ENCODE measurements around the gene KIF3B.

KIF3B gene

GRCh38 chr20:32277361-32278198, at the start of gene KIF3B:
Gene KIF3B (plus strand): TSS chr20:32277651. CDS start chr20:32309778, 32,127 bp downstream.
- in situ Hi-C loops (cut with HindIII; ENCODE audit: low sequenced_read_pairs): loop anchor here (5.0 kb wide), 2 partner anchors 40 to 95 kb away; no protein-coding TSS in a partner anchor

- in situ Hi-C loops (cut with HindIII; ENCODE audit: low sequenced_read_pairs): no loop called here
Measured at GRCh38 chr20:32227744-32228688, 49.4 kb upstream of the KIF3B start.

DNA sequence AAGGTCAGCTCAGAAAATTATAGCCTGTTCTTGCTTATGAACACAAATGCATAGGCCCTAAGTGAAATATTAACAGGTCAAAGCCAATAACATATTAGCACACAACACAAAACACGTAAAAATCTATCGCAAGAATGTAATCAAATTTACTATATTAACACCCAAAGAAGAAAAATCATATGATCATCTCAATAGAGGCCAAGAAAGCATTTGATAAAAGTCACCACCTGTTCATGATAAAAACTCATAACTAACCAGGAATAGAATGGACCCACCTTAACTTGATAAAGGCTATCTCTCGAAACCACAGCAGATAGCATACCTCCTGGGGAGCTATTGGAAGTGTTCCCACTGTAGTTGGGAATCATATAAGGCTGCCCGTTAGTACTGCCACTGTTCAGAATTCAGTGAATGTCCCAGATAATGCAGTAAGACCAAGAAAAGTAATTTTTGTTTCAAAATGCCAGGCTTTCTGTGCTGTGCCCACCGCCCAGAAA, 48.2 kb upstream of the KIF3B start:
- in situ Hi-C loops (cut with HindIII; ENCODE audit: low sequenced_read_pairs): no loop called here

DNA sequence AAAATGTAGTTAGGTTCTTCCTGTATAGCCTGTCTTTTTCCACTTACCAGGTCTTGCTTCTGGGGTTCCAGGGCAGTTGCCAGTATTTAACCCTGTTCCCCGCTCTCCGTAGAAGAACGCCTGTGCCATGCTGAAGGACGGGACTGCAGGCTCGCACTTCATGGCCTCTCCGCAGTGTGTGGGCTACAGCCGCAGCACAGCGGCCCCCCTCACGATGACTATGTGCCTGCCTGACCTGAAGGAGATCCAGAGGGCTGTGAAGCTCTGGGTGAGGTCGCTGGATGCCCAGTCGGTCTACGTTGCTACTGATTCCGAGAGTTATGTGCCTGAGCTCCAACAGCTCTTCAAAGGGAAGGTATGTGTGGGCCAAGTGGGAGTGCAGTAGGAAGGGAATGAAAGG, 46.7 kb upstream of the KIF3B start:
- in situ Hi-C loops (cut with HindIII; ENCODE audit: low sequenced_read_pairs): no loop called here

- in situ Hi-C loops (cut with HindIII; ENCODE audit: low sequenced_read_pairs): no loop called here
Measured at GRCh38 chr20:32231245-32231644, 46.2 kb upstream of the KIF3B start.

DNA sequence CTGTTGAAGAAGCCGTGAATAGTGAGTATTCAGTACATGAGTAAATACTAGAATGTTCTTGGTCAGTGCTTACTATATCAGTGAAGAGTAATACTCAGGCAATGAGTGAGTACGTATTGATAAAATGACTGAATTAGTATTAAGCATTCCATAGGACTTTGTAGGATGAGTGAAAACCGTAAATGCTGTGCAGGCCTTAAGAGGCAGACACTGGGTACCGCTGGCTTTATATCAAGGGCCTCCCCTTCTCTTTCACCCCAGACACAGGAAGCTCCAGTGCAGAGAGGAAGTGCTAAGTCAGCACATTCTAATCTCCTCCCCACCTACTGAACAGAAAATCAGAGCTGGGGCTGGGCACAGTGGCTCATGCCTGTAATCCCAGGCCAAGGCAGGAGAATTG, 45.6 kb upstream of the KIF3B start:
- in situ Hi-C loops (cut with HindIII; ENCODE audit: low sequenced_read_pairs): no loop called here

GRCh38 chr20:32232326-32232886, 45.0 kb upstream of the KIF3B start:
- in situ Hi-C loops (cut with HindIII; ENCODE audit: low sequenced_read_pairs): no loop called here

GRCh38 chr20:32233286-32233685, 44.2 kb upstream of the KIF3B start:
- in situ Hi-C loops (cut with HindIII; ENCODE audit: low sequenced_read_pairs): no loop called here

DNA sequence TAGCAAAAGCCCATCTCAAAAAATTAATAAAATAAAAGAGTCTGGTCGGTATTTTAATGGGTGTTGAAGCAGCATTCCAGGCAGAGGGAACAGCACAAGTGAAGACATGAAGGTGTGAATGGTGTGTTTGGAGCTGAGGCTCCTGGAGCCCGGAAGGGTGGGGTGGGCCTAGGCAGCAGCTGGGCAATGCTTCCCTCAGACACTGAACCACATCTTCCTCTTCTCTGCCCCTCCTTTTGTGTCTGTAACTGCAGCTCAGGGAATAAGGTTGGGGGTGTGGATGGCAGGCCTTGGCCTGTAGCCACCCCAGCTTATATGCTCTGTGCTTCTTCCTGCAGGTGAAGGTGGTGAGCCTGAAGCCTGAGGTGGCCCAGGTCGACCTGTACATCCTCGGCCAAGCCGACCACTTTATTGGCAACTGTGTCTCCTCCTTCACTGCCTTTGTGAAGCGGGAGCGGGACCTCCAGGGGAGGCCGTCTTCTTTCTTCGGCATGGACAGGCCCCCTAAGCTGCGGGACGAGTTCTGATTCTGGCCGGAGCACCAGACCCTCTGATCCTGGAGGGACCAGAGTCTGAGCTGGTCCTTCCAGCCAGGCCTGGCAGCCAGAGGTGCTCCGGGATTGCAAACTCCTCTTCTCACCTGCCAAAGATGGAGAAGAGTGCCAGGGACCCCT, 43.2 kb upstream of the KIF3B start:
- in situ Hi-C loops (cut with HindIII; ENCODE audit: low sequenced_read_pairs): no loop called here

DNA sequence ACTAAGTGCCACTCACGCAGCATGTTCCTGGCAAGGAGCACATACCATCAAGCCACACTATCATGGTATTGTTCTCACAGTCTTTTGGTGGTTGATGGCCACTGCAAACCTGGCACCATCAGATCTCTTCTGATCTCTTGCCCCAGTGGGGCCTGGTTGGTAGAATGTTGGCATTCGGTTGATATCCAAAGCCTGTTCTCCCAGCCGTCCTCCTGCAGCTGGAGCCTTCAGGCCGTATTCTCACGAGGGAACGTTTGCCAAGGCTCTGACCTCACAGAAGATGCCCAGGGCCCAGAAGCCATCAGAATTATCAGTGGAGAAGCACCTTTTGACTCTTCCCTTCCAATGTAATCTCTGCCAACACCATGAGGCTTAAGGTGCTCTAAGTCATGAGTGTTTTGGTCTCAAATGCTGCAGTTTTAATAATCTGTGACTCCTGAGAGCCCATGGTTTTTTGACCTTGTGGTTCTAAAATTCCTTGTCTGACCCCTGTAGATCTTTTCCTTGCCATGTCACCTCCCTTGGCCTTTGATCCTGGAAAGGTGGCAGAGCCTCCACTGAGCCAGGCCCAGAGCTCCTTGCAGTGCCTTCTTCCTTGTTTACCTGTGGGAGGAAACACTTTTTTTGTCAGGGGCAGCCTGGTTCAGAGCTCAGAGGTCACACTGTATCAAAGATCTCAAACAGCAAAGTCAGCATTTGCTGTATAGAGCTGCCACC, 42.0 kb upstream of the KIF3B start:
- in situ Hi-C loops (cut with HindIII; ENCODE audit: low sequenced_read_pairs): no loop called here

- in situ Hi-C loops (cut with HindIII; ENCODE audit: low sequenced_read_pairs): no loop called here
Measured at GRCh38 chr20:32236048-32236533, 41.4 kb upstream of the KIF3B start.

- in situ Hi-C loops (cut with HindIII; ENCODE audit: low sequenced_read_pairs): no loop called here
Measured at GRCh38 chr20:32236819-32237218, 40.6 kb upstream of the KIF3B start.

- in situ Hi-C loops (cut with HindIII; ENCODE audit: low sequenced_read_pairs): no loop called here
Measured at GRCh38 chr20:32237419-32237818, 40.0 kb upstream of the KIF3B start.

DNA sequence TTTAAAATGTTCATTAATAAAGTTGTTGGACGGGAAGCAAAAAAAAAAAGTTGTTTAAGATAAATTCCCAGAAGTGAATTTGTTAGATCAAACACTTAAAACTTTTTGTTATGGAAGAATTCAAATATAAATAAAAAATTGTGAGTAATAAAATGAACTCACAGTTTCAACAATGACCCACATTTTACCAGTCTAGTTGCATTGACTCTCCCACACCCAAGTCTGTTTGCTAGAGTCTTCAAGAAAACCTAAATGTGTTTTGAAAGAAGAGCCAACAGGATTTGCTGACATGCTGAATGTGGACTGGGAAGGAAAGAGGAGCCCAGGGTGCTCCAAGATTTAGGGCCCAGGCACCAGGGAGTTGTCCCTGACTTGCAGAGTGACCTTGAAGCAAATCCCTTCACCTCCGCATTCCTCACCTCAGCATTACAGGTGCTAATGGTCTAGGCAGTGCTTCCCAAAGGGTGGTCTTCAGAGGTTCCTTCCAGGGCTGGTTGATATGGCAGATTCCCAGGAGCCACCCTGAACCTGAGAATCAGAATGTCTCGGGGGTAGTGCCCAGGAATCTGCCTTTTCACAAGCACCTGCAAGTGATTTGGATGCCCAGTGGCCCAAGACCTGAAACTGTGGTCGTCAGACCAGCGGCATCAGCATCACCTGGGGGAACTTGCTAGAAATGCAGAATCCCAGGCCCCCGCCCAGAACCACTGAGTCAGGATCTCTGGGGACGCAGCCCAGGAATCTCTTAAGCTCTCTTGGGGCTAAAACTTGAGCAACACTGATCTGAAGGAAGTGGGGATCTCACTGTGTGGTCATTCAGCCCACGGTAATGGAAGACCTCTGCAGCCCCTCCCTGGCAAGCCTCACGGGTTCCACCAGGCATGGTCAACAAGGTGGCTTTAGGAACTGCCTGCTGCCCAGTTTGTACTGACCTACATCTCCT, 38.7 kb upstream of the KIF3B start:
- in situ Hi-C loops (cut with HindIII; ENCODE audit: low sequenced_read_pairs): no loop called here

DNA sequence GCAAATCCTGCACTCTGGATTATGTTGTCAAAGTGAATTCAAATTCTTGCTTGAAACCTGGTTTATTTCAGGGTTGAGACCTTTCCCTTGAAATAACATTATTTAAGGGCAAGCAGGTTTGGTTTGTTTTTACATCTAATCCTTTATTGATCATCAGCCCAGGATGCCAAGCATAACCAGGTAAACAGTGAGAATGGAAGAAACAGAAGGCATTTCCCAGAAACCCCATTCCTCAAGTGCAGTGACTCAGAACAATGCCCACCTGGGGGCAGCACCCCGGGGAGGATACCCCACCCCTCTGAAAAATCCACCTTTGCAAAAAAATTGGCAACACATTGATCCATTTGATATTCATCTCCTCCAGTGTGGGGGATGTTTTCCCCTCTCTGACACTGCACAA, 37.2 kb upstream of the KIF3B start:
- in situ Hi-C loops (cut with HindIII; ENCODE audit: low sequenced_read_pairs): no loop called here

GRCh38 chr20:32241807-32242206, 35.6 kb upstream of the KIF3B start:
- in situ Hi-C loops (cut with HindIII; ENCODE audit: low sequenced_read_pairs): no loop called here

GRCh38 chr20:32244150-32244823, 33.2 kb upstream of the KIF3B start:
- in situ Hi-C loops (cut with HindIII; ENCODE audit: low sequenced_read_pairs): no loop called here

- in situ Hi-C loops (cut with HindIII; ENCODE audit: low sequenced_read_pairs): no loop called here
Measured at GRCh38 chr20:32244959-32245358, 32.5 kb upstream of the KIF3B start.

All from endothelial cell of hepatic sinusoid (primary cell).